Mesenchymal stem cell (in vitro differentiated cells and primary cell): ENCODE results near the gene IBTK.
"Not testable (repeated sequence)": the region's sequence is repeated elsewhere in the genome, so short reads cannot be mapped to it uniquely, and the experiment has no call there.

Experiments used
- DNase-seq: peaks from one replicate; pipeline ENCODE4 v3.0.0-alpha.2; 2013
- H2AFZ ChIP-seq: one replicate; pipeline ENCODE4 v1.6.1; 2013; ENCODE audit warnings: low read depth, mild to moderate bottlenecking, control low read depth, inconsistent platforms, low read length, moderate library complexity
- H2AK5ac ChIP-seq: 2 replicates; pipeline ENCODE4 v1.6.1; 2013; ENCODE audit warnings: low read length, moderate library complexity, mild to moderate bottlenecking, inconsistent platforms; ENCODE audit not compliant: severe bottlenecking
- H2BK120ac ChIP-seq: one replicate; pipeline ENCODE4 v1.6.1; 2013; ENCODE audit warnings: low read depth, mild to moderate bottlenecking, inconsistent platforms, low read length, moderate library complexity
- H2BK12ac ChIP-seq, 2 experiments: one replicate each; pipeline ENCODE4 v1.6.1; 2013; ENCODE audit warnings: inconsistent platforms in 2 of 2, low read length in 2 of 2, mild to moderate bottlenecking in 2 of 2, moderate library complexity in 2 of 2, control low read depth in 1 of 2
- H2BK15ac ChIP-seq: one replicate; pipeline ENCODE4 v1.6.1; 2013; ENCODE audit warnings: mild to moderate bottlenecking, low read depth, inconsistent platforms; ENCODE audit not compliant: poor library complexity, severe bottlenecking
- H2BK5ac ChIP-seq: 2 replicates; pipeline ENCODE4 v1.6.1; 2013; ENCODE audit warnings: low read depth, mild to moderate bottlenecking, low read length, control low read depth, inconsistent platforms; ENCODE audit not compliant: poor library complexity, severe bottlenecking
- H3K14ac ChIP-seq, 2 experiments: one replicate each; pipeline ENCODE4 v1.6.1; 2013; ENCODE audit warnings: inconsistent platforms in 2 of 2, low read length in 2 of 2, control low read depth in 1 of 2, mild to moderate bottlenecking in 1 of 2, moderate library complexity in 1 of 2
- H3K18ac ChIP-seq, 2 experiments: one replicate each; pipeline ENCODE4 v1.6.1; 2013; ENCODE audit warnings: inconsistent platforms in 2 of 2, low read length in 2 of 2, control low read depth in 1 of 2, low read depth in 1 of 2, mild to moderate bottlenecking in 1 of 2
- H3K23ac ChIP-seq, 2 experiments: one replicate each; pipeline ENCODE4 v1.6.1; 2013; ENCODE audit warnings: inconsistent platforms in 2 of 2, low read length in 2 of 2, mild to moderate bottlenecking in 2 of 2, moderate library complexity in 2 of 2, control low read depth in 1 of 2
- H3K27ac ChIP-seq: 2 replicates; pipeline ENCODE4 v1.5.1; 2013; ENCODE audit warnings: mild to moderate bottlenecking, moderate library complexity, low read length, control low read depth, inconsistent platforms; ENCODE audit not compliant: poor library complexity, severe bottlenecking
- H3K27me3 ChIP-seq, 2 experiments: 2 replicates each; pipeline versions ENCODE4 v1.6.1 to v1.7.0; 2013; ENCODE audit warnings: low read length in 2 of 2, mild to moderate bottlenecking in 2 of 2, moderate library complexity in 2 of 2, control low read depth in 1 of 2, inconsistent platforms in 1 of 2; ENCODE audit not compliant: control insufficient read depth in 1 of 2, insufficient read depth in 1 of 2
- H3K36me3 ChIP-seq, 2 experiments: 2 replicates each; pipeline versions ENCODE4 v1.6.1 to v1.7.0; 2013; ENCODE audit warnings: low read length in 2 of 2, control low read depth in 1 of 2, inconsistent platforms in 1 of 2, low read depth in 1 of 2, mild to moderate bottlenecking in 1 of 2; ENCODE audit not compliant: insufficient read depth in 2 of 2, control insufficient read depth in 1 of 2
- H3K4ac ChIP-seq, 2 experiments: one replicate each; pipeline ENCODE4 v1.6.1; 2013; ENCODE audit warnings: inconsistent platforms in 2 of 2, low read length in 2 of 2, mild to moderate bottlenecking in 2 of 2, moderate library complexity in 2 of 2, control low read depth in 1 of 2, low read depth in 1 of 2
- H3K4me1 ChIP-seq: 2 replicates; pipeline ENCODE4 v1.6.1; 2013; ENCODE audit warnings: low read depth, low read length, control low read depth; ENCODE audit not compliant: control insufficient read depth, insufficient read depth
- H3K4me2 ChIP-seq: 2 replicates; pipeline ENCODE4 v1.6.1; 2013; ENCODE audit warnings: low read length, mild to moderate bottlenecking, inconsistent platforms; ENCODE audit not compliant: poor library complexity, severe bottlenecking
- H3K4me3 ChIP-seq, 2 experiments: 2 replicates each; pipeline versions ENCODE4 v1.5.1 to v1.7.0; 2013; ENCODE audit warnings: low read length in 2 of 2, mild to moderate bottlenecking in 2 of 2, control low read depth in 1 of 2, low read depth in 1 of 2; ENCODE audit not compliant: insufficient read depth in 1 of 2
- H3K79me1 ChIP-seq: replicated peaks from 2 replicates; pipeline ENCODE4 v1.6.1; 2013; ENCODE audit warnings: mild to moderate bottlenecking, control low read depth, low read length, inconsistent platforms; ENCODE audit not compliant: poor library complexity, severe bottlenecking
- H3K9ac ChIP-seq: 2 replicates; pipeline ENCODE4 v1.7.0; 2013; ENCODE audit warnings: mild to moderate bottlenecking, low read length, moderate library complexity
- H3K9me3 ChIP-seq: 2 replicates; pipeline ENCODE4 v1.7.0; 2013; ENCODE audit warnings: mild to moderate bottlenecking, low read length; ENCODE audit not compliant: control insufficient read depth
- H4K8ac ChIP-seq: one replicate; pipeline ENCODE4 v1.6.1; 2013; ENCODE audit warnings: inconsistent platforms, mild to moderate bottlenecking, low read length, moderate library complexity
- H4K91ac ChIP-seq: one replicate; pipeline ENCODE4 v1.6.1; 2013; ENCODE audit warnings: mild to moderate bottlenecking, low read length, inconsistent platforms
- WGBS: methylation state at CpG from one replicate; pipeline ENCODE4 v1.1.7; 2013; ENCODE audit warnings: mixed read lengths; 5-methylcytosine and 5-hydroxymethylcytosine counted together

The IBTK gene

GRCh38 chr6:82205930-82206392 is 41.6 kb downstream of the IBTK start:
- no peak overlapping the region for H2AFZ ChIP-seq
- WGBS = no CpG with 5 or more reads among the region's 1 CpG
- peak; percentile 81 for DNase-seq
- no peak overlapping the region for H2BK120ac ChIP-seq
- no peak overlapping the region for H2AK5ac ChIP-seq
- H3K4me3 ChIP-seq = no peak overlapping the region
- no peak overlapping the region for H2BK12ac ChIP-seq
- H3K4ac ChIP-seq = no peak overlapping the region
- H3K79me1 ChIP-seq = peaks cover 6% of the 10 kb centered on the region
- no peak overlapping the region for H2BK15ac ChIP-seq
- no peaks in the 10 kb centered on the region for H3K9me3 ChIP-seq
- no peak overlapping the region for H3K14ac ChIP-seq
- H3K27me3 ChIP-seq = no peaks in the 10 kb centered on the region
- no peak overlapping the region for H3K18ac ChIP-seq
- H3K4me2 ChIP-seq = no peak overlapping the region
- H2BK5ac ChIP-seq = no peak overlapping the region
- H4K8ac ChIP-seq = no peak overlapping the region
- H3K27ac ChIP-seq = no peak overlapping the region
- no peak overlapping the region for H4K91ac ChIP-seq
- H3K23ac ChIP-seq = no peak overlapping the region
- peaks cover 11 to 93% of the 10 kb centered on the region in 2 experiments for H3K36me3 ChIP-seq
- H3K9ac ChIP-seq = peak overlapping the region; percentile 19
- H3K4me1 ChIP-seq = no peaks in the 10 kb centered on the region

- Histone ChIP-seq H3K27ac (no peak overlapping the region), H3K4me3 (no peak overlapping the region), H3K18ac (no peak overlapping the region)
Measured at GRCh38 chr6:82204020-82204419, 43.5 kb downstream of the IBTK start.

GRCh38 chr6:82197784-82198183 is 49.8 kb downstream of the IBTK start:
- Histone ChIP-seq H2AFZ (no peak overlapping the region), H3K4ac (no peak overlapping the region), H3K9me3 (no peaks in the 10 kb centered on the region), H4K8ac (no peak overlapping the region), H3K79me1 (peaks cover 5% of the 10 kb centered on the region), H3K4me3 (no peak overlapping the region), H3K27ac (no peak overlapping the region), H3K27me3 (no peaks in the 10 kb centered on the region), H2BK5ac (no peak overlapping the region), H2BK120ac (no peak overlapping the region), H4K91ac (no peak overlapping the region), H3K18ac (no peak overlapping the region), H2AK5ac (no peak overlapping the region), H3K9ac (no peak overlapping the region), H3K4me1 (no peaks in the 10 kb centered on the region), H3K14ac (no peak overlapping the region), H3K4me2 (no peak overlapping the region), H3K23ac (no peak overlapping the region), H2BK12ac (no peak overlapping the region), H2BK15ac (no peak overlapping the region), H3K36me3 (peaks cover 16 to 100% of the 10 kb centered on the region in 2 experiments)
- 98% methylated on average over 3 of the region's 4 CpGs for WGBS
- no peak for DNase-seq

More at GRCh38 chr6:82204020-82204419, 43.5 kb downstream of the IBTK start:
- H2BK120ac ChIP-seq = no peak overlapping the region
- H4K8ac ChIP-seq = no peak overlapping the region
- peaks cover 14 to 93% of the 10 kb centered on the region in 2 experiments for H3K36me3 ChIP-seq
- H3K23ac ChIP-seq = no peak overlapping the region
- H3K4me1 ChIP-seq = no peaks in the 10 kb centered on the region
- no peaks in the 10 kb centered on the region for H3K27me3 ChIP-seq
- H3K9ac ChIP-seq = no peak overlapping the region
- H2BK5ac ChIP-seq = no peak overlapping the region
- H2AK5ac ChIP-seq = no peak overlapping the region
- H2BK15ac ChIP-seq = no peak overlapping the region
- no peak overlapping the region for H4K91ac ChIP-seq
- H3K14ac ChIP-seq = no peak overlapping the region
- no peak overlapping the region for H2BK12ac ChIP-seq
- no peak overlapping the region for H3K4ac ChIP-seq
- no peaks in the 10 kb centered on the region for H3K9me3 ChIP-seq
- no peak overlapping the region for H3K4me2 ChIP-seq
- H3K79me1 ChIP-seq = peaks cover 6% of the 10 kb centered on the region
- DNase-seq = no peak
- H2AFZ ChIP-seq = no peak overlapping the region

- peaks cover 21 to 99% of the 10 kb centered on the region in 2 experiments for H3K36me3 ChIP-seq
- not testable (repeated sequence) for H3K23ac ChIP-seq, DNase-seq, H2BK5ac ChIP-seq, H3K14ac ChIP-seq, H2BK12ac ChIP-seq, H3K9me3 ChIP-seq, H4K8ac ChIP-seq, H3K4me2 ChIP-seq, H3K27ac ChIP-seq, H3K9ac ChIP-seq, H3K18ac ChIP-seq, H3K27me3 ChIP-seq, H3K4ac ChIP-seq, H2BK120ac ChIP-seq, H2BK15ac ChIP-seq, H3K4me3 ChIP-seq, H3K4me1 ChIP-seq, H3K79me1 ChIP-seq, H2AK5ac ChIP-seq, H4K91ac ChIP-seq, H2AFZ ChIP-seq
- WGBS = 100% methylated on average over 5 of the region's 5 CpGs
Measured at GRCh38 chr6:82197245-82197644, 50.3 kb downstream of the IBTK start.
